Measurements from ENCODE around the gene BRPF3.
A peak's percentile ranks its signal among the peaks of the same experiment; 100 is the strongest.

Gene BRPF3

DNA sequence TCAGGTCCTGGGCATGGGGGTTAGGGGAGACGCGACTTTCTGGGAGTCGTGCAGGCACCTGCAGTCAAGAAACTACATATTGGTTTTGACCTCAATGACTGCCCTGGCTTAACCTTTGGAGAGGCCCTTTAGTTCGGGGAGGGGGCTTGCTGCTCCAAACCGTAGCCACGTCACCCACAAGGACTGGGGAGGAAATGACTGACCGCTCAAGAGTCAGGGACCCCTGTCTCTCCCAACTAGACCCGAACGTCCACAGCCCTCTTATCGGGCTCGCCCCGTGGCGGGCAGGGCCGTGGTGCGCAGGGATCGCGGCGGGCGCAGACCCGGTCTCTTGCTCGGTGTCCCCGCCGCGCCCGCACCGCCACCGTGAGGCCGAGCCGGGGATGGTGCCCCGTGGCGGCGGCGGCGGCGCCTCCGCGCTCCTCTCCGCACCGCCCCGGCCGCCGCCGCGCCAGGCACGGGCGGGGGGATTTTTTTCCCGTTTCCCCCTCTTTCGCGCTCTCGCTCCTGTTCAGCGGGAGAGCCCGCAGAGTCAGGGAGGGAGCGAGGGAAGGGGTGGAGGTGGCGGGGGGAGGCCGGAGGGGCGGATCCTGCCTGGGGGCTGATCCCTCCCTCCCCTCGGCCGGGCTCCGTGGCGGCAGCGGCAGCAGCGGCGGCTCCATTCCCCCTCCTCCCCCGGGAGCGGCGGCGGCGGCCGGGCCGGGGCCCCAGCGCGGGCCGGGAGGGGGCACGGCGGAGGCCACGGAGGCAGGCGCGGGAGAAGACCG is at the start of gene BRPF3:
TSS of gene BRPF3 (plus strand) at position 632 of the 767 bp plus-strand sequence. CDS start 3,579 bp downstream, outside the sequence.
- DNase-seq (ENCODE audit: low read depth in 2 of 2) = peak; percentile 45 to 48

DNA sequence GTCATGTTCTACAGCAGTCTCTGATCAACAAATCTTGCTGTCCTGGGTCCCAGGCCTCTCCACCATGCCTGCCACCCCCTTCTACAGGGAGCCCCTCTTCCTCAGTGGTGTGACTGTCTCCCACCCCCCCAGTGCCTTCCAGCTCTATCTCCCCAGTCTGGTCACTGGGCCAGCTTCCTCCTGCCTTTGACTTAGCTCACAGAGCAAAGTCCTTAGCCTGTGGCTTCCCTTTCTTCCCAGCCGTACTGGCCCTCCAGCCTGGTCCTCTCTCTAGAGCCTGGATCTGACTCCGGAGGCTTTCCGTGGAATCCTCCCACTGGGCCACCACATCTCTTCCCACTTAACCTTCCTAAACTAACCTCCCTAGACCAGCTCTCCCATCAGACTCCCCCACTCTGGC is 49.2 kb upstream of the BRPF3 start:
- no peak for DNase-seq (ENCODE audit: low read depth in 2 of 2)

- no peak for DNase-seq (ENCODE audit: low read depth in 2 of 2)
Observed at GRCh38 chr6:36149476-36149875, 47.1 kb upstream of the BRPF3 start.

GRCh38 chr6:36150283-36150682 is 46.3 kb upstream of the BRPF3 start:
- no peak for DNase-seq (ENCODE audit: low read depth in 2 of 2)

GRCh38 chr6:36154286-36154685 is 42.3 kb upstream of the BRPF3 start:
- DNase-seq (ENCODE audit: low read depth in 2 of 2) = no peak

- no peak for DNase-seq (ENCODE audit: low read depth in 2 of 2)
Observed at GRCh38 chr6:36155662-36156061, 40.9 kb upstream of the BRPF3 start.

DNA sequence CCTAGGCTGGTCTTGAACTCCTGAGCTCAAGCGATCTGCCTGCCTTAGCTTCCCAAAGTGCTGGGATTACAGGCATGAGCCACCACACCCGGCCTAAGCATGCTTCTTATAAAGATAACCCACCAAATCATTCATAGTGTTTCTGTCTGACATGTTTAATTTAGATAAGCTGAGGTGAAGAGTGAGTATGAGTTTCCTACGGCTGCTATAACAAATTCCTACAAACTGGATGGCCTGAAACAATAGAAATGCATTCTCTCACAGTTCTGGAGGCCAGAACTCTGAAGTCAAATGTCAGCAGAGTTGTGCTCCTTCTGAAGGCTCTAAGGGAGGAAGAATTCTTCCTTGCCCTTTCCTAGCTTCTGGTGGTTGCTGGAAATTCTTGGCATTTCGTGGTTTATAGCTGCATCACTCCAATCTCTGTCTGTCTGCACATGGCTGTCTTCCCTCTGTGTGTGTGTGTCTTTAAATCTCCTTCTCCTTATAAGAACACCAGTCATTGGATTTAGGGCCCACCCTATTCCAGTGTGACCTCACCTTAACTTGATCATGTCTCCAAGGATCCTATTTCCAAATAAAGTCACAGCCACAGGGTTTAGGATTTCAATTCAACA is 36.3 kb upstream of the BRPF3 start:
- no peak for DNase-seq (ENCODE audit: low read depth in 2 of 2)

DNA sequence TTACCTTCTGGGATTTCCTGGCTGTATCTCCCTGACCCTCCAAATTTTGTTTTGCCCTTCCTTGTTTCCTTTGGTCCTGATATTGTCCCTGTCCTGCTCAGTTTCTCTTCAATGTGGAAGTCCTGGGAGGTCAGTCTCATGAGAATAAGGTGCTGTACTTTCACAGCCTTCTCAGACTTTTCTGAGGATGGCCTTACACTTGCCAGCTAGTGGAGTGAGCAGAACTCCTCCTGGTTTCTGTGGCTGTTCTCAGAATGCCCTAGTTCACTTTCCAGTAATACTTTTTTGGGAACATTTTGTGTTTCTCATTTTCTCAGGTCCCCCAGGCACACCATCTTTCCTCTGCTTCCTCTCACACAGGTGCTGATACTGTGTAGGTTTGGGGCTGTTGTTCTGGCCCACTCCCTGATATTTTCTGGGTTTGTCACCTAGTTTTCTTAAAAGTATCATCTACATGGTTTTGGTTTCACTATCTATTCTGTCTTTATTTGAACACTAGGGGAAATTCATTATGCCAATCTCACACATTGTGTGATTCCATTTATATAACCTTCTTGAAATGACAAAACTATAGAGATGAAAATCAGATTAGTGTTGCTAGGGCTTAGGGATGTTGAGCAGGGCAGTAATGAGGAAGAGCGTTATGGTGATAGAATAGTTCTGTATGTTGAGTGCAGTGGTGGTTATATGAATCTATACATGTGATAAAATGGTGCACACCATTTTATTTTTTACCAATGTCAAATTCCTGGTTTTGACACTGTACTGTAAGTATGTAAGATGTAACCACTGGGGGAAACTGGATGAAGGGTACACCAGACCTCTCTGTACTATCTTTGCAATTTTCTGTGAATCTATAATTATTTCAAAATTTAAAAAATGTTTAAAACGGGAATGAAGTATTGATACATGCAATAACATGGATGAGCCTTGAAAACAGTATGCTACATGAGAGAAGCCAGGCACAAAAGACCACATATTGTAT is 27.2 kb upstream of the BRPF3 start:
- no peak for DNase-seq (ENCODE audit: low read depth in 2 of 2)

GRCh38 chr6:36170704-36171103 is 25.8 kb upstream of the BRPF3 start:
- no peak for DNase-seq (ENCODE audit: low read depth in 2 of 2)

DNA sequence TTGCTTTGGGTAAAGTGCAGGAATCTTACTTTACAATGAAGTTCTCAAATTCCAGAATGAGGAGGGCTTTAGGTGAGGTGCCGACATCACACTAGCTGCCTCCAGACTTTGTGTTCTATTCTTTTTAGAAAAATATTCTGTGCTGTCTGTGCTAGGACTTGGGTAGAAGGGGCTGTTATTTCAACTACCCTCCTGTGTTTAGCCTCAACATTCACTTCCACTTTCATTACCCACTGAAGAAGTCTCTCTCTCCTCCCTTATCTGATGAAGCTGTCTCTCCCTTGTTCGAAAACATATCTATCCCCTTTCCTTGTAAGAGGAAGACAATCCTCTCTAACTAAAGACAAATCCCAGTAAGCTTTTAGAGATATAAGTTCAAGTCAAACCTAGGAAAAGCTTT is 25.0 kb upstream of the BRPF3 start:
- DNase-seq (ENCODE audit: low read depth in 2 of 2) = no peak

GRCh38 chr6:36177166-36177565 is 19.4 kb upstream of the BRPF3 start:
- DNase-seq (ENCODE audit: low read depth in 2 of 2) = no peak

- DNase-seq (ENCODE audit: low read depth in 2 of 2) = no peak
Observed at GRCh38 chr6:36178544-36178943, 18.0 kb upstream of the BRPF3 start.

- DNase-seq (ENCODE audit: low read depth in 2 of 2) = no peak
Observed at GRCh38 chr6:36180126-36180525, 16.4 kb upstream of the BRPF3 start.

- DNase-seq (ENCODE audit: low read depth in 2 of 2) = no peak
Observed at GRCh38 chr6:36184311-36184710, 12.2 kb upstream of the BRPF3 start.

GRCh38 chr6:36186199-36186598 is 10.3 kb upstream of the BRPF3 start:
- no peak for DNase-seq (ENCODE audit: low read depth in 2 of 2)

- DNase-seq (ENCODE audit: low read depth in 2 of 2) = no peak
Observed at GRCh38 chr6:36187446-36187845, 9.1 kb upstream of the BRPF3 start.

DNA sequence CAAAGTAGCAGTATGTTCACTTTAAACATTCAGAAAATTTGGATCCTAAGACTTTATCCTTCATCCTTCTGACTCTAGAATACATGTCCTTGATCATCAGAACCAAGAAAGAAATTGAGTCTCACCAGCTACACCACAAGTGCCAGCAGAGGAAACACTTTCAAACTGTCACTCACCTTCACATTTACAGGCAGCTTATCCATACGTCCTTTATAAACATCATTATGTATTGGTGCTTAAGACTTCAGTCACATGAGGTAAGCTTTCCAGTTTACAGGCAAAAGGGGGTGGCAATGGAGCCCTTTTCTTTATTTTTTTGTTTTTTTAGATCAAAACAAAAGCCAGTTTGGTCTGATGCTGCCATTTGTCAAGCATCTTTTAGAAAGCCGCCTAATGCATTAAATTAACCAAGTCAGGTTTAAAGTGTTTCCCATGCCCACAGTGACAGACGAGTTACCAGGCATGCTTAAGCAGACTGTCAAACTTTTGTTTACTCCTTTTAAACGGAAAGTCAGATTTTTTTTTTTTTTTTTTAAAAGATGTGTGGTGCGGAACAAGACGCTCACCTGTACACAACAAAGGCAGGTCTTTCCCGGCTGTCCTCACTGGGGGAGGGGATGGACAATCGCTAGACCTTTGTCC is 952 bp upstream of the BRPF3 start:
- DNase-seq (ENCODE audit: low read depth in 2 of 2) = no peak

DNA sequence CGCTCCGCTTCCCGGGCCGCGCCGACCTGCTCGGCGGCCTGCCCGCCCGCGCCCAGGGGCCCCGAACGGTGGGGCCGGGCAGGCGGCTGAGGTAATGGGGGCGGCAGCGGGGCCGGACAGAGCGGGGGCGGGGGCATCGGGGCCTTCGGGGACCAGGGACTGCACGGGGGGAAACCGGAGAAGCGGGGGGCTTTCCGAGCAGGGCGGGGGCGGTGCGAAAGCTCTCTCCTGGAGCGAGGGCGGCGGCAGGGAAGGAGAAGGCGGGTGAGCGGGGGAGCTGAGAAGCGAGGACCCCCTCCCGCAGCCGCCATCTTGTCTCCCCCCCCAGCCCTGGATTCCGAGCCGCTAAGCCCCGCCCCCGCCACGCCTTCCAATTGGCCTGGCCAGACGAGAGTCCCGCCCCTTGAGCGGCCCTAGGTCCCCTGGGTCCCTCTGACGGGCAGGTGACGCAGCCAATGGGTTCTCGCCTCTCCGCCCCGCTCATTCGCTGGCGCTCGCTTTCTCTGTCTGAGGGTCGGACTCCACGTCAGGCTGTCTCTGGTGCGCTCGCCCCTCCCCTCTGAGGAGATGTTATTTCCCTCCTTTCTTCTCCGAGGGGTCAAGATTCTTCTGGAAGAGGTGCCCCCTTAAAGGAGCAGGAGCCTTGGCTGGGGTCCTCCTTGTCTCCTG is 470 bp downstream of the BRPF3 start:
- DNase-seq (ENCODE audit: low read depth in 2 of 2) = peak; percentile 99 to 100

GRCh38 chr6:36197739-36198221 is 1.2 kb downstream of the BRPF3 start:
- DNase-seq (ENCODE audit: low read depth in 2 of 2) = no peak

DNA sequence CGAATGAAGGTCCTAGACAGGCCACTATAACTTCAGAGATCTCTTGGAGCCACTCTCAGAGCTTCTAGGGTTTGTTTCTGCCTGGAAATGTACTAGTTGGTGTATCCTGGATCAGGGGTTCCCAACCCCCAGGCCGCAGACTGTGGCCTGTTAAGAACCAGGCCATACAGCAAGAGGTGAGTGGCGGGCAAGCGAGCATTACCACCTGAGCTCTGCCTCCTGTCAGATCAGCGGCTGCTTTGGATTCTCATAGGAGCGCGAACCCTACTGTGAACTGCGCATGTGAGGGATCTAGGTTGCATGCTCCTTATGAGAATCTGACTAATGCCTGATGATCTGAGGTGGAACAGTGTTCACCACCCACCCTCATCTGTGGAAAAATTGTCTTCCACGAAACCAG is 2.4 kb downstream of the BRPF3 start:
- DNase-seq (ENCODE audit: low read depth in 2 of 2) = no peak

Data from stimulated activated CD8-positive, alpha-beta memory T cell treated with anti-CD3 and anti-CD28 coated beads, Interleukin-7, amount 100 ng/mL, for 1 hour (primary cell).